ENCODE results near the gene ZNF385D.
"Not testable (repeated sequence)": the region's sequence is repeated elsewhere in the genome, so short reads cannot be mapped to it uniquely, and the experiment has no call there.

ZNF385D gene

GRCh38 chr3:21517184-21517583, 233.8 kb downstream of the ZNF385D start:
- DNase-seq: no peak

GRCh38 chr3:21515417-21515816, 235.6 kb downstream of the ZNF385D start:
- no peak for DNase-seq

- no peak for DNase-seq
These were observed 241.1 kb downstream of the ZNF385D start for GRCh38 chr3:21509731-21510470.

GRCh38 chr3:21508246-21508645, 242.8 kb downstream of the ZNF385D start:
- no peak for DNase-seq

GRCh38 chr3:21505711-21506460, 245.1 kb downstream of the ZNF385D start:
- DNase-seq: no peak

- DNase-seq: no peak
These were observed 248.4 kb downstream of the ZNF385D start for GRCh38 chr3:21502656-21503055.

- no peak for DNase-seq
These were observed 250.2 kb downstream of the ZNF385D start for GRCh38 chr3:21500834-21501233.

GRCh38 chr3:21490671-21491070, 260.3 kb downstream of the ZNF385D start:
- not testable (repeated sequence) for DNase-seq

- no peak for DNase-seq
These were observed 263.5 kb downstream of the ZNF385D start for GRCh38 chr3:21487520-21487919.

GRCh38 chr3:21486024-21486935, 264.7 kb downstream of the ZNF385D start:
- DNase-seq: not testable (repeated sequence)

GRCh38 chr3:21484828-21485144, 266.2 kb downstream of the ZNF385D start:
- DNase-seq: no peak

GRCh38 chr3:21484057-21484827, 266.8 kb downstream of the ZNF385D start:
- no peak for DNase-seq

GRCh38 chr3:21481991-21482390, 269.0 kb downstream of the ZNF385D start:
- DNase-seq: no peak

GRCh38 chr3:21477541-21478288, 273.3 kb downstream of the ZNF385D start:
- no peak for DNase-seq

GRCh38 chr3:21466476-21466875, 284.5 kb downstream of the ZNF385D start:
- DNase-seq: no peak

GRCh38 chr3:21464746-21465145, 286.3 kb downstream of the ZNF385D start:
- no peak for DNase-seq

- DNase-seq: no peak
These were observed 287.7 kb downstream of the ZNF385D start for GRCh38 chr3:21463319-21463718.

GRCh38 chr3:21462141-21462540, 288.9 kb downstream of the ZNF385D start:
- no peak for DNase-seq

GRCh38 chr3:21457084-21457483, 293.9 kb downstream of the ZNF385D start:
- no peak for DNase-seq

- DNase-seq: no peak
These were observed 301.3 kb downstream of the ZNF385D start for GRCh38 chr3:21449738-21450137.

- no peak for DNase-seq
These were observed 303.4 kb downstream of the ZNF385D start for GRCh38 chr3:21447476-21448151.
